Upper lobe of left lung (tissue), 4 donors: Measurements from ENCODE around the gene RBP2.

Experiments used
- CTCF ChIP-seq, 6 experiments: fragments of 450-650 bp in 4 of 6; fragments of 200-600 bp in 2 of 6; sonication (generic) in 2 of 6; IDR thresholded peaks; one replicate each; pipeline ENCODE4 v1.5.1; 2016 to 2019; ENCODE audit warnings: antibody characterized with exemption in 6 of 6
- POLR2A ChIP-seq, 4 donors: fragments of 450-650 bp; IDR thresholded peaks; one replicate each; pipeline ENCODE4 v1.5.1; 2016 to 2017; ENCODE audit warnings: antibody characterized with exemption in 4 of 4, mild to moderate bottlenecking in 2 of 4

GRCh38 chr3:139481116-139481515 lies 4.8 kb upstream of the RBP2 start:
- TF ChIP-seq POLR2A (IDR thresholded peaks at IDR 0.05) (no peak), CTCF (IDR thresholded peaks at IDR 0.05) (no peak)
